H9 (cell line): Measurements from ENCODE around the gene ATP6V1G2. TPM values are rescaled to one million over a fixed set of nuclear protein-coding genes. Genes with fewer than 3 reads are reported as not detected.

Experiments
- DNase-seq: peaks from one replicate; pipeline ENCODE4 v3.0.0-alpha.2; 2017
- H2AFZ ChIP-seq: one replicate; pipeline ENCODE4 v1.6.1; 2013; ENCODE audit warnings: mild to moderate bottlenecking, low read length, control low read depth, moderate library complexity
- H2AK5ac ChIP-seq: 2 replicates; pipeline ENCODE4 v1.6.1; 2013; ENCODE audit warnings: low read length, control low read depth, mixed read lengths; ENCODE audit not compliant: insufficient read length
- H2BK120ac ChIP-seq: one replicate; pipeline ENCODE4 v1.6.1; 2013; ENCODE audit warnings: low read depth, mild to moderate bottlenecking, low read length, control low read depth, inconsistent platforms; ENCODE audit not compliant: poor library complexity, severe bottlenecking
- H2BK12ac ChIP-seq: 2 replicates; pipeline ENCODE4 v1.6.1; 2013; ENCODE audit warnings: low read length, control low read depth, mixed read lengths, low read depth; ENCODE audit not compliant: insufficient read length
- H2BK15ac ChIP-seq: 2 replicates; pipeline ENCODE4 v1.6.1; 2013; ENCODE audit warnings: low read depth, low read length, control low read depth
- H2BK20ac ChIP-seq: one replicate; pipeline ENCODE4 v1.6.1; 2013; ENCODE audit warnings: low read depth, mild to moderate bottlenecking, low read length, control low read depth, inconsistent platforms; ENCODE audit not compliant: poor library complexity, severe bottlenecking
- H2BK5ac ChIP-seq: 2 replicates; pipeline ENCODE4 v1.6.1; 2013; ENCODE audit warnings: low read length, control low read depth, mixed read lengths; ENCODE audit not compliant: insufficient read length
- H3K14ac ChIP-seq: 2 replicates; pipeline ENCODE4 v1.6.1; 2013; ENCODE audit warnings: low read length, control low read depth; ENCODE audit not compliant: insufficient read depth
- H3K18ac ChIP-seq: 2 replicates; pipeline ENCODE4 v1.6.1; 2013; ENCODE audit warnings: low read depth, mild to moderate bottlenecking, mixed read lengths, low read length, control low read depth; ENCODE audit not compliant: insufficient read length
- H3K23ac ChIP-seq: 2 replicates; pipeline ENCODE4 v1.6.1; 2013; ENCODE audit warnings: low read length, control low read depth, mixed read lengths, low read depth; ENCODE audit not compliant: insufficient read length
- H3K23me2 ChIP-seq: 2 replicates; pipeline ENCODE4 v1.6.1; 2013; ENCODE audit warnings: low read depth, mild to moderate bottlenecking, mixed read lengths, low read length, control low read depth; ENCODE audit not compliant: insufficient read length, poor library complexity, severe bottlenecking
- H3K27ac ChIP-seq: 2 replicates; pipeline ENCODE4 v1.5.1; 2013; ENCODE audit warnings: low read length, control low read depth, mixed read lengths, low read depth; ENCODE audit not compliant: insufficient read length
- H3K27me3 ChIP-seq: 2 replicates; pipeline ENCODE4 v1.6.1; 2013; ENCODE audit warnings: low read length, control low read depth, inconsistent platforms; ENCODE audit not compliant: insufficient read depth
- H3K4ac ChIP-seq: 2 replicates; pipeline ENCODE4 v1.6.1; 2013; ENCODE audit warnings: low read depth, mild to moderate bottlenecking, control low read depth, inconsistent platforms, low read length, moderate library complexity
- H3K4me1 ChIP-seq: 2 replicates; pipeline ENCODE4 v1.6.1; 2013; ENCODE audit warnings: low read length, control low read depth, inconsistent platforms; ENCODE audit not compliant: insufficient read depth
- H3K4me2 ChIP-seq: 2 replicates; pipeline ENCODE4 v1.6.1; 2013; ENCODE audit warnings: low read length, control low read depth, mixed read lengths; ENCODE audit not compliant: insufficient read length, insufficient read depth
- H3K56ac ChIP-seq: 2 replicates; pipeline ENCODE4 v1.6.1; 2013; ENCODE audit warnings: low read depth, mild to moderate bottlenecking, mixed read lengths, low read length, control low read depth; ENCODE audit not compliant: insufficient read length
- H3K79me1 ChIP-seq: 2 replicates; pipeline ENCODE4 v1.6.1; 2013; ENCODE audit warnings: low read depth, mild to moderate bottlenecking, moderate library complexity, low read length, control low read depth, inconsistent platforms; ENCODE audit not compliant: insufficient read depth, poor library complexity, severe bottlenecking
- H3K79me2 ChIP-seq: 2 replicates; pipeline ENCODE4 v1.6.1; 2013; ENCODE audit warnings: low read length, control low read depth, inconsistent platforms; ENCODE audit not compliant: insufficient read depth
- H3K9ac ChIP-seq: 2 replicates; pipeline ENCODE4 v1.6.1; 2013; ENCODE audit warnings: low read length, control low read depth, mixed read lengths; ENCODE audit not compliant: insufficient read length; ENCODE audit errors: extremely low read depth
- H3K9me3 ChIP-seq: one replicate; pipeline ENCODE4 v1.6.1; 2013; ENCODE audit warnings: low read depth, low read length, inconsistent platforms; ENCODE audit not compliant: control insufficient read depth
- H3T11ph ChIP-seq: one replicate; pipeline ENCODE4 v1.6.1; 2013; ENCODE audit warnings: mild to moderate bottlenecking, low read length, control low read depth, inconsistent platforms
- H4K20me1 ChIP-seq: one replicate; pipeline ENCODE4 v1.6.1; 2013; ENCODE audit not compliant: control insufficient read depth, insufficient read length, insufficient read depth
- H4K5ac ChIP-seq: 2 replicates; pipeline ENCODE4 v1.6.1; 2013; ENCODE audit warnings: low read depth, mild to moderate bottlenecking, mixed read lengths, low read length, control low read depth; ENCODE audit not compliant: insufficient read length
- H4K8ac ChIP-seq: replicated peaks from 2 replicates; pipeline ENCODE4 v1.6.1; 2013; ENCODE audit warnings: low read length, control low read depth, mixed read lengths, low read depth; ENCODE audit not compliant: insufficient read length
- H4K91ac ChIP-seq: 2 replicates; pipeline ENCODE4 v1.6.1; 2013; ENCODE audit warnings: low read depth, mild to moderate bottlenecking, moderate library complexity, mixed read lengths, low read length, control low read depth; ENCODE audit not compliant: insufficient read length
- H3K27ac Mint-ChIP-seq, 3 experiments: 2 replicates in 2 of 3; 3 replicates in 1 of 3; pipeline ENCODE4 v1.8.0; 2020 to 2021; ENCODE audit warnings: mixed read lengths in 3 of 3, mild to moderate bottlenecking in 1 of 3, moderate library complexity in 1 of 3
- H3K27me3 Mint-ChIP-seq: 2 replicates; pipeline ENCODE4 v1.8.0; 2021; ENCODE audit warnings: low read depth, mild to moderate bottlenecking, moderate library complexity, mixed read lengths
- H3K36me3 Mint-ChIP-seq, 3 experiments: 2 replicates in 2 of 3; 3 replicates in 1 of 3; pipeline ENCODE4 v1.8.0; 2020 to 2021; ENCODE audit warnings: low read depth in 3 of 3, mixed read lengths in 3 of 3; ENCODE audit not compliant: insufficient read depth in 1 of 3
- H3K4me1 Mint-ChIP-seq, 2 experiments: 2 replicates each; pipeline ENCODE4 v1.8.0; 2020; ENCODE audit warnings: mixed read lengths in 2 of 2
- H3K4me3 Mint-ChIP-seq, 2 experiments: 2 replicates in 1 of 2; 3 replicates in 1 of 2; pipeline ENCODE4 v1.8.0; 2020 to 2021; ENCODE audit warnings: mild to moderate bottlenecking in 2 of 2, mixed read lengths in 2 of 2, moderate library complexity in 1 of 2
- H3K9me3 Mint-ChIP-seq, 2 experiments: 2 replicates in 1 of 2; 3 replicates in 1 of 2; pipeline ENCODE4 v1.8.0; 2020; ENCODE audit warnings: mild to moderate bottlenecking in 2 of 2, mixed read lengths in 2 of 2, moderate library complexity in 1 of 2
- CTCF ChIP-seq: fragments of 200-600 bp; sonication (generic); conservative IDR thresholded peaks from 3 replicates; pipeline ENCODE4 v1.8.0; 2021; ENCODE audit warnings: antibody characterized with exemption, mild to moderate bottlenecking
- WGBS: extraction: QIAGEN DNeasy Blood & Tissue Kit; methylation state at CpG from one replicate; pipeline ENCODE4 v1.1.7; 2013; ENCODE audit warnings: missing lambda C conversion rate, low lambda C conversion rate, mixed read lengths; ENCODE audit not compliant: insufficient read length; ENCODE audit errors: extremely low coverage; 5-methylcytosine and 5-hydroxymethylcytosine counted together
- total RNA-seq: library from RNA; stranded (reverse); gene quantifications from 2 replicates; pipeline ENCODE4 v1.2.1, GENCODE V29; 2021

ATP6V1G2 gene
- total RNA-seq, 1 experiment from 2014 or later, result 3.8 TPM

GRCh38 chr6:31529329-31530150 lies 16.9 kb downstream of the ATP6V1G2 start:
- Histone ChIP-seq H3K14ac (no peak overlapping the region), H3K23ac (no peak overlapping the region), H2BK120ac (no peak overlapping the region), H3K9me3 (no peaks in the 10 kb centered on the region), H3K27me3 (no peaks in the 10 kb centered on the region), H2BK15ac (no peak overlapping the region), H3T11ph (no peak overlapping the region), H4K8ac (no peak overlapping the region), H4K91ac (no peak overlapping the region), H3K9ac (no peak overlapping the region), H2BK5ac (no peak overlapping the region), H2AK5ac (no peak overlapping the region), H3K4ac (no peak overlapping the region), H3K4me2 (no peak overlapping the region), H3K4me1 (no peaks in the 10 kb centered on the region; the same call in 1 of the 2 replicates), H3K79me2 (no peaks in the 10 kb centered on the region), H3K18ac (no peak overlapping the region), H2BK12ac (no peak overlapping the region), H3K23me2 (no peaks in the 10 kb centered on the region), H3K79me1 (peaks cover 2% of the 10 kb centered on the region), H3K27ac (no peak overlapping the region), H4K20me1 (peaks cover 4% of the 10 kb centered on the region), H3K56ac (no peak overlapping the region), H2BK20ac (no peak overlapping the region), H4K5ac (no peak overlapping the region), H2AFZ (no peak overlapping the region)
- Mint-ChIP-seq H3K27ac (peak overlapping the region in 2 of 3 experiments; percentile 52 to 67; a peak in 4 of 7 replicates), H3K27me3 (no peaks in the 10 kb centered on the region), H3K4me1 (peaks cover 23 to 33% of the 10 kb centered on the region in 2 experiments), H3K9me3 (no peaks in the 10 kb centered on the region; a peak in 1 of 5 replicates), H3K4me3 (no peak overlapping the region), H3K36me3 (peaks cover 43 to 52% (median 48%) of the 10 kb centered on the region in 3 experiments)
- WGBS, result no CpG with 5 or more reads among the region's 12 CpGs
- no peak for DNase-seq
- no peak for TF ChIP-seq CTCF
